GM13977 (cell line): ENCODE measurements around the gene SULT1C3.

ENCODE experiments used
- DNase-seq: peaks from one replicate; pipeline ENCODE4 v3.0.0; 2012; ENCODE audit warnings: low spot score
- in situ Hi-C: fragments of 300-500 bp; cut with MboI; formaldehyde crosslinking; loops from one replicate; pipeline ENCODE4 v1.12.0; 2022; ENCODE audit warnings: low sequenced_read_pairs, low pct_unique_long_range_greater_than_20kb, mixed read lengths, inconsistent platforms; ENCODE audit not compliant: unreplicated experiment
- TF ChIP-seq, protein P1 (sequence below): IDR thresholded peaks from 2 replicates; pipeline ENCODE4 v1.5.1; 2012; ENCODE audit warnings: mild to moderate bottlenecking, control low read depth; ENCODE audit not compliant: insufficient read depth; ENCODE audit errors: extremely low read depth, missing control alignments

Gene SULT1C3

DNA sequence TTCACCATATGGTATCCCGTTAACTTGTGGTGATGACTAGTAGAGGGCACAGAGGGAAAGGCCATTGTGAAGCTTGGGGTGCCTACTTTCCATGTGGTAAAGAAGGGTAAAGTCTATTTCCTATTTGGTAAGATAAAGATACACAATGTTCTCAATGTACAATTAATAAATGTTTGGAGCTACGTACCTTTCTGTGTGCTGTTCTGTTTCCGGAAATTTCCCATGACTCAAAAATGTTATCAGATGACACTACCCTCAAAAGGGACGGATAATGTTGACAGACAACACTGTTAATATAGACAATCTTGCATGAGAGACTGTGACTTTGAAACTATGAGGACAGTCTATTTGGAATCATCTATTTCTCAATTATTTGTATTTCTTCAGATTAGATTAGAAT, 4.2 kb upstream of the SULT1C3 start:
- in situ Hi-C loops = no loop called here
- DNase-seq = no peak
- TF ChIP-seq, protein P1, sequence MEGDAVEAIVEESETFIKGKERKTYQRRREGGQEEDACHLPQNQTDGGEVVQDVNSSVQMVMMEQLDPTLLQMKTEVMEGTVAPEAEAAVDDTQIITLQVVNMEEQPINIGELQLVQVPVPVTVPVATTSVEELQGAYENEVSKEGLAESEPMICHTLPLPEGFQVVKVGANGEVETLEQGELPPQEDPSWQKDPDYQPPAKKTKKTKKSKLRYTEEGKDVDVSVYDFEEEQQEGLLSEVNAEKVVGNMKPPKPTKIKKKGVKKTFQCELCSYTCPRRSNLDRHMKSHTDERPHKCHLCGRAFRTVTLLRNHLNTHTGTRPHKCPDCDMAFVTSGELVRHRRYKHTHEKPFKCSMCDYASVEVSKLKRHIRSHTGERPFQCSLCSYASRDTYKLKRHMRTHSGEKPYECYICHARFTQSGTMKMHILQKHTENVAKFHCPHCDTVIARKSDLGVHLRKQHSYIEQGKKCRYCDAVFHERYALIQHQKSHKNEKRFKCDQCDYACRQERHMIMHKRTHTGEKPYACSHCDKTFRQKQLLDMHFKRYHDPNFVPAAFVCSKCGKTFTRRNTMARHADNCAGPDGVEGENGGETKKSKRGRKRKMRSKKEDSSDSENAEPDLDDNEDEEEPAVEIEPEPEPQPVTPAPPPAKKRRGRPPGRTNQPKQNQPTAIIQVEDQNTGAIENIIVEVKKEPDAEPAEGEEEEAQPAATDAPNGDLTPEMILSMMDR = no peak

DNA sequence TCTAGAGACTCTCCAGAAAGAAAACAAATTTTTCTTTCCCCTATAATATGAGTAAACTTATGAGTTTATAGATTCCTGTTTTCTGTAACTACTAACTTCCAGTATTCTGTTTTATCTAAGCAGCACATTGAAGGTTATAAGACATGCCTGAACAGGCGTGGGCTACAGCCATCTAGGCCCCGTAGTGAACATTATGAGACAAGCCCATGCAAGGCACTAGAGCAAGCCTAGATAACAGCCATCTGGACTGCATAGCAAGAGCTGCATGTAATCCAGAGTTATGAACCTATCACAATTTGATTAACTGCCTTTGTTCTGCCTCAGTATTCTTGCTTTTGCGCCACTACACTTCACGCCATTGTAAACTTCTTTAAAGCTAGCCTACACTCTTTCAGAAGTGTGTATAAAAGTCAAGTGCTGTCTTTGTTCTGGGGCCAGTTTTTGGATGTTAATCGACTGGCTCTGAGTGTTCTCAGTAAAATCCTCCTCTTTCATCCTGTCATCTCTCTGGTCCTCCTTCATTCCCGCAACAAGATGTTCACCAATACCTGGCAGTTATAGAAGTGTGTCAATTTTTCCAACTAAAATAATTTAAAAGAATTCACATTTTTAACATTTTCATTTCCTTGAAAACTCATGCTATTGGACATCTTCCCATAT, 3.0 kb upstream of the SULT1C3 start:
- in situ Hi-C loops = no loop called here
- TF ChIP-seq, protein P1 = no peak
- DNase-seq = no peak

DNA sequence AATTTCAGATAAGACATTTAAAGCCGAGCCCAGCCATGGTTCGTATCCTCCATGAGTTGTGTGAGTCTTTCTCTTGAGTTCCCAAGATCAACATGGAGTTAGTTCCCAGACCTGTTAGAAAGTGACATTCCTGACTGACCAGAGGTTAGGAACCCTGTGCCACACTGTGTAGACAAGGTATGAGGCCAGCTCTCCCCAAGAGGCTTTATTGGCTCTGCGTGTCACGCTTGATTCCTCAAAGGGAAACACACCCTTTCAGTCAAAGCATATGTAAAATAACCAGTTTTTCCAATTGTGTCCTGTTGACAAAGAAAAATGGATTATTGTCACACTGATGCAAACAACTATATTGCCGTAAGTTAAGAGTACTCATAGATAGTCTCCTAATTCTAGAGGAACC, 1.2 kb downstream of the SULT1C3 start:
- no peak for DNase-seq
- in situ Hi-C loops = no loop called here
- TF ChIP-seq, protein P1 = no peak

DNA sequence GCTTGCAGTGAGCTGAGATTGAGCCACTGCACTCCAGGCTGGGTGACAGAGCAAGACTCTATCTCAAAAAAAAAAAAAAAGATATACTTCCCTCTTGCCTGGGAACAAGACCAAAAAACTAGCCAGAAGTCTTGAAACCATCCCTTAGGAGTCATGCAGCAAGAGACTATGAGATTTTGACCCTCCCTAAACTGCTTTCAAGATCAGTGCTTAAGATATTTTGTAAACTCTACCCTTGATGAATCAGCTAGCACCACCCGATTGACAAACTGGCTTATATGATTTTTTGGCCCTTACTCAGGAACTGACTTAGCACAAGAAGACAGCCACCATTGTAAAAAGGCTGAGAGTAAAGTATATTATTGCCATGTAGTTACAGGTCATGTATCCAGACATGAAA, 3.8 kb downstream of the SULT1C3 start:
- in situ Hi-C loops = no loop called here

DNA sequence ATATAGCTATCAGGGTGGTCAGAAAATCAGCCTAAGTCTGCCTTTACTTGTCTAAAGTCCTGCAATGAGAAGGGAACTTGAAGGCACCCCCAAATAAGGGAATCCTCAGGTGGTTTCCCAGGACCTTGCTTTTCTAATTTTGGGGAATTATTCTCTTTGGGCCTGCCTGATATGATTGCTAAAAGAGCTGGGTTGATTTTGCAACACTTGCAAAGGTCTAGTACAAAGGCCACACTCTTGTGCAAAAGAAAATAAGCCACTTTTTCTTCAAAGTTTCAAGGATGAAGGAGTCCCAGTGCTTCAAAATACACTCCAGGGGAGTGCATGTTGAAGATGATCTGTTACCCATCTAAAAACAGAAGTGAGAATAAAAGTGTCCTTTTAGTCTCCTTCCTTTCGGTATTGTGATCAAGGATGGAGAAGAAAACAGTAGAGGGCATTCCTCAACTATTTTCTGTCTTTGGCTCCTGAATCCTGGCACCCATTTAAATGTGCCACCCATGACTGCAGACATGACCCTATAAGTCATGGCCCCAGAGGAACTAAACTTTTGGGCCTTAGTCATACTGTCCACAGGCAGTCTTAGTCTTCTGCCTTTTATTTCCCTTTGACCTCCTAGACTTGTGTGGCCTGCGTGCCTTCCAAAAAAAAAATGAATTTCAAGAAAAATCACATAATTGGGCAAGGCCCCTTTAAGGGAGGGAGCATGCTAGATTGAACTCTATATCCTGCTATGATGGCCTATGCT, 5.1 kb downstream of the SULT1C3 start:
- in situ Hi-C loops = no loop called here
- TF ChIP-seq, protein P1 = no peak
- no peak for DNase-seq

More for the DNA sequence above, 3.8 kb downstream of the SULT1C3 start:
- no peak for DNase-seq
- TF ChIP-seq, protein P1 = no peak

DNA sequence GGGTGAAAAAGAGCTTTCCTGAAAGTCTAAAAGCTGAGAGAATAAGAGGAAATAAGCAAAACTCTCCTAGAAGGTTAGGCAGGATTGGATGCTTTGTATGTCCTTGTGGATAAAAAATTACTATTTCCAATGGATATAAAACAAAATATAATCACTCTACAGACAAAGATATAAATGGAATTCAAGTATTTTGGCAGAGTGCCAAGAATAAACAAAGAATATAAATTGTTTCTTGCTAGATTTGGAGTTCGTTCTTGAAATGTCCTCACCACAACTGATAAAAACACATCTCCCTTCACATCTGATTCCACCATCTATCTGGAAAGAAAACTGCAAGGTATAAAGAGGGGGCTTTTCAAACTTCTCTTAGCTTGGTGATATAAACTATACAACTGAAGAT, 13.3 kb downstream of the SULT1C3 start:
- no peak for DNase-seq
- in situ Hi-C loops = no loop called here
- TF ChIP-seq, protein P1 = no peak
